K562 (cell line): ENCODE measurements around the gene IQCC. TPM values are rescaled to one million over a fixed set of nuclear protein-coding genes. Genes with fewer than 3 reads are reported as not detected.

Source experiments
- ARHGAP35 ChIP-seq: fragments of 450-650 bp; IDR thresholded peaks from 2 replicates; pipeline ENCODE4 v1.6.1; 2018; ENCODE audit not compliant: partially characterized antibody
- ELF1 ChIP-seq: fragments of 200-800 bp; sonication (Bioruptor generic); IDR thresholded peaks from 2 replicates; pipeline ENCODE4 v1.6.1; 2016; ENCODE audit warnings: missing genetic modification characterization, missing compliant biosample characterization
- ETV5 ChIP-seq: sonication (generic); formaldehyde crosslinking; IDR thresholded peaks from 2 replicates; pipeline ENCODE4 v1.4.0; 2020; ENCODE audit warnings: low read depth, mild to moderate bottlenecking, missing genetic modification reagents
- EZH2 ChIP-seq: IDR thresholded peaks from 2 replicates; pipeline ENCODE4 v1.6.1; 2012; ENCODE audit warnings: low read depth, mild to moderate bottlenecking, inconsistent platforms, low read length, borderline replicate concordance
- FOXJ3 ChIP-seq: sonication (generic); formaldehyde crosslinking; IDR thresholded peaks from 2 replicates; pipeline ENCODE4 v1.4.0; 2020; ENCODE audit warnings: mild to moderate bottlenecking, missing genetic modification reagents
- GTF2A2 ChIP-seq: IDR thresholded peaks from 2 replicates; pipeline ENCODE4 v1.6.1; 2016; ENCODE audit warnings: mild to moderate bottlenecking, missing genetic modification characterization, missing compliant biosample characterization
- HDAC3 ChIP-seq: fragments of 450-650 bp; IDR thresholded peaks from 2 replicates; pipeline ENCODE4 v1.6.1; 2018; ENCODE audit warnings: borderline replicate concordance, mild to moderate bottlenecking, moderate library complexity; ENCODE audit not compliant: partially characterized antibody
- JUN ChIP-seq, 2 experiments: sonication (generic) in 1 of 2; formaldehyde crosslinking in 1 of 2; IDR thresholded peaks; 2 replicates each; pipeline versions ENCODE4 v1.6.1 to v1.8.0; 2012 to 2022; ENCODE audit warnings: borderline replicate concordance in 2 of 2, mild to moderate bottlenecking in 2 of 2, improper control_type of control experiment in 1 of 2, low read depth in 1 of 2, low read length in 1 of 2, missing genetic modification reagents in 1 of 2
- MEF2D ChIP-seq: conservative IDR thresholded peaks from 2 replicates; pipeline ENCODE4 v1.6.1; 2016; ENCODE audit warnings: low read depth, missing genetic modification characterization, missing compliant biosample characterization
- NFIC ChIP-seq: fragments of 450-650 bp; IDR thresholded peaks from 2 replicates; pipeline ENCODE4 v1.6.1; 2017; ENCODE audit warnings: mild to moderate bottlenecking, inconsistent platforms
- NR3C1 ChIP-seq: sonication (generic); formaldehyde crosslinking; IDR thresholded peaks from 2 replicates; pipeline ENCODE4 v1.8.1; 2022; ENCODE audit warnings: missing genetic modification reagents
- PHF8 ChIP-seq: fragments of 200-600 bp; sonication (generic); IDR thresholded peaks from 2 replicates; pipeline ENCODE4 v1.6.1; 2012; ENCODE audit warnings: mixed run types, mild to moderate bottlenecking, inconsistent platforms, low read length, moderate library complexity, borderline replicate concordance
- POLR2AphosphoS5 ChIP-seq: IDR thresholded peaks from 2 replicates; pipeline ENCODE4 v1.6.1; 2011; ENCODE audit warnings: mild to moderate bottlenecking, low read depth, low read length, moderate library complexity; ENCODE audit not compliant: control insufficient read depth, insufficient read depth
- PRPF4 ChIP-seq: fragments of 200-400 bp; formaldehyde crosslinking; IDR thresholded peaks from one replicate; pipeline ENCODE4 v1.6.1; 2017; ENCODE audit warnings: low read length, low read depth, mild to moderate bottlenecking; ENCODE audit not compliant: insufficient read depth, poor library complexity, severe bottlenecking
- SMAD2 ChIP-seq: fragments of 150-350 bp; IDR thresholded peaks from 2 replicates; pipeline ENCODE4 v1.6.1; 2014; ENCODE audit warnings: low read depth, mild to moderate bottlenecking, low read length
- TAL1 ChIP-seq: fragments of 450-650 bp; IDR thresholded peaks from 2 replicates; pipeline ENCODE4 v1.6.1; 2016; ENCODE audit warnings: mild to moderate bottlenecking
- ZNF224 ChIP-seq: sonication (generic); formaldehyde crosslinking; IDR thresholded peaks from 2 replicates; pipeline ENCODE4 v1.8.0; 2022; ENCODE audit warnings: mild to moderate bottlenecking, missing genetic modification reagents
- ZNF24 ChIP-seq: fragments of 450-650 bp; IDR thresholded peaks from 2 replicates; pipeline ENCODE4 v1.6.1; 2016
- ZNF3 ChIP-seq: fragments of 250-450 bp; sonication (Bioruptor Pico); IDR thresholded peaks from 2 replicates; pipeline ENCODE4 v1.5.0; 2021; ENCODE audit warnings: mild to moderate bottlenecking, moderate library complexity
- ZNF507 ChIP-seq: conservative IDR thresholded peaks from 2 replicates; pipeline ENCODE4 v1.6.1; 2017; ENCODE audit warnings: missing genetic modification characterization, missing compliant biosample characterization
- ZNF785 ChIP-seq: fragments of 250-450 bp; sonication (Bioruptor Pico); IDR thresholded peaks from 2 replicates; pipeline ENCODE4 v1.4.0; 2020; ENCODE audit warnings: mild to moderate bottlenecking
- ZSCAN29 ChIP-seq: fragments of 450-650 bp; IDR thresholded peaks from 2 replicates; pipeline ENCODE4 v1.6.1; 2017
- polyA plus RNA-seq, 8 experiments: library from polyadenylated mRNA; depleted of rRNA in 4 of 8; stranded (reverse) in 5 of 8; unstranded in 3 of 8; fragments of >200 nt; fragmentation: Nextera tagmentation in 2 of 8; fragmentation: Illumina TruSeq in 1 of 8; extraction: Ambion mirVana in 2 of 8; extraction: Trizol in 1 of 8; gene quantifications; 2 replicates each; pipeline versions ENCODE4 v1.2.1 to v1.2.3, GENCODE V29; 2011 to 2014; ENCODE audit warnings: inconsistent platforms in 1 of 8, missing spikeins in 1 of 8
- total RNA-seq, 7 experiments: library from RNA; depleted of rRNA in 6 of 7; stranded (reverse); fragments of >200 nt in 6 of 7; fragmentation: Illumina TruSeq in 2 of 7; extraction: Trizol in 2 of 7; gene quantifications; 2 replicates each; pipeline versions ENCODE4 v1.2.1 to v1.2.3, GENCODE V29; 2011 to 2021; ENCODE audit warnings: low replicate concordance in 1 of 7
- TF ChIP-seq, protein P1 (sequence below): fragments of 250-450 bp; sonication (Bioruptor Pico); IDR thresholded peaks from 2 replicates; pipeline ENCODE4 v1.5.0; 2021
- TF ChIP-seq, protein P2 (sequence below): fragments of 450-650 bp; formaldehyde crosslinking; conservative IDR thresholded peaks from 2 replicates; pipeline ENCODE4 v1.4.0; 2022; ENCODE audit warnings: mild to moderate bottlenecking, missing genetic modification characterization
- TF ChIP-seq, protein P3 (sequence below): fragments of 450-650 bp; formaldehyde crosslinking; IDR thresholded peaks from 2 replicates; pipeline ENCODE4 v1.4.0; 2022; ENCODE audit warnings: mild to moderate bottlenecking, moderate library complexity
- TF ChIP-seq, protein P4 (sequence below): fragments of 250-450 bp; sonication (Bioruptor Pico); IDR thresholded peaks from 2 replicates; pipeline ENCODE4 v1.4.0; 2020; ENCODE audit warnings: mild to moderate bottlenecking
- TF ChIP-seq, protein P5 (sequence below): IDR thresholded peaks from 2 replicates; pipeline ENCODE4 v1.6.1; 2014; ENCODE audit warnings: antibody characterized with exemption

Gene IQCC
- total and polyA plus RNA-seq, 9 of the 15 experiments (the other 6 are each of a cell fraction or from before 2014, with no cell fraction given) = 8.1 to 16.5 (median 10.7) TPM

DNA sequence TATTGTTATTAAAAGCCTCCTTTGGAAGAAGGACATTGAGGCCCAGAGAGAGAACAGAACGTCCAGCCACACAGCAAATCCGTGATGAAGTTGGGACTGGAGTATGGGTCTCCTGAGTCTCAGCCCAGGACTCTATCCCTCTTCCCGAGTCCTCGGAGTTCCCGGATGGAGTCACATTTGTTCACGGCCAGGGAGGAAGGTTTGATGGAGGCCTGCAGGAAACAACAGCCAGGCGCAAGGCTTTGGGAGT is 26.4 kb upstream of the IQCC start (continued):
- TF ChIP-seq, protein P1, sequence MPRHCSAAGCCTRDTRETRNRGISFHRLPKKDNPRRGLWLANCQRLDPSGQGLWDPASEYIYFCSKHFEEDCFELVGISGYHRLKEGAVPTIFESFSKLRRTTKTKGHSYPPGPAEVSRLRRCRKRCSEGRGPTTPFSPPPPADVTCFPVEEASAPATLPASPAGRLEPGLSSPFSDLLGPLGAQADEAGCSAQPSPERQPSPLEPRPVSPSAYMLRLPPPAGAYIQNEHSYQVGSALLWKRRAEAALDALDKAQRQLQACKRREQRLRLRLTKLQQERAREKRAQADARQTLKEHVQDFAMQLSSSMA (CRISPR knock-in tag) = no peak
- TF ChIP-seq ELF1 (tag) (no peak), ETV5 (CRISPR knock-in tag) (no peak), GTF2A2 (tag) (no peak), ZNF24 (no peak), ZSCAN29 (no peak), NFIC (no peak), ZNF224 (no peak), POLR2AphosphoS5 (no peak), PRPF4 (no peak), HDAC3 (no peak), PHF8 (no peak), EZH2 (no peak), ZNF3 (CRISPR knock-in tag) (no peak), JUN (IDR thresholded peaks at IDR 0.05; ENCODE audit: borderline replicate concordance, low read depth, low read length) (no peak), JUN (CRISPR knock-in tag; IDR thresholded peaks at IDR 0.05; ENCODE audit: borderline replicate concordance) (no peak), ARHGAP35 (no peak), ZNF507 (tag) (no peak), FOXJ3 (CRISPR knock-in tag) (no peak), TAL1 (no peak), SMAD2 (no peak), NR3C1 (CRISPR knock-in tag) (no peak), ZNF785 (CRISPR knock-in tag) (no peak), MEF2D (peak; percentile 72)
- TF ChIP-seq, protein P2, sequence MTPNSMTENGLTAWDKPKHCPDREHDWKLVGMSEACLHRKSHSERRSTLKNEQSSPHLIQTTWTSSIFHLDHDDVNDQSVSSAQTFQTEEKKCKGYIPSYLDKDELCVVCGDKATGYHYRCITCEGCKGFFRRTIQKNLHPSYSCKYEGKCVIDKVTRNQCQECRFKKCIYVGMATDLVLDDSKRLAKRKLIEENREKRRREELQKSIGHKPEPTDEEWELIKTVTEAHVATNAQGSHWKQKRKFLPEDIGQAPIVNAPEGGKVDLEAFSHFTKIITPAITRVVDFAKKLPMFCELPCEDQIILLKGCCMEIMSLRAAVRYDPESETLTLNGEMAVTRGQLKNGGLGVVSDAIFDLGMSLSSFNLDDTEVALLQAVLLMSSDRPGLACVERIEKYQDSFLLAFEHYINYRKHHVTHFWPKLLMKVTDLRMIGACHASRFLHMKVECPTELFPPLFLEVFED (CRISPR knock-in tag) = peak; percentile 70; the same call in 1 of the 2 replicates
- TF ChIP-seq, protein P3, sequence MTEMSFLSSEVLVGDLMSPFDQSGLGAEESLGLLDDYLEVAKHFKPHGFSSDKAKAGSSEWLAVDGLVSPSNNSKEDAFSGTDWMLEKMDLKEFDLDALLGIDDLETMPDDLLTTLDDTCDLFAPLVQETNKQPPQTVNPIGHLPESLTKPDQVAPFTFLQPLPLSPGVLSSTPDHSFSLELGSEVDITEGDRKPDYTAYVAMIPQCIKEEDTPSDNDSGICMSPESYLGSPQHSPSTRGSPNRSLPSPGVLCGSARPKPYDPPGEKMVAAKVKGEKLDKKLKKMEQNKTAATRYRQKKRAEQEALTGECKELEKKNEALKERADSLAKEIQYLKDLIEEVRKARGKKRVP (CRISPR knock-in tag) = no peak
- TF ChIP-seq, protein P4, sequence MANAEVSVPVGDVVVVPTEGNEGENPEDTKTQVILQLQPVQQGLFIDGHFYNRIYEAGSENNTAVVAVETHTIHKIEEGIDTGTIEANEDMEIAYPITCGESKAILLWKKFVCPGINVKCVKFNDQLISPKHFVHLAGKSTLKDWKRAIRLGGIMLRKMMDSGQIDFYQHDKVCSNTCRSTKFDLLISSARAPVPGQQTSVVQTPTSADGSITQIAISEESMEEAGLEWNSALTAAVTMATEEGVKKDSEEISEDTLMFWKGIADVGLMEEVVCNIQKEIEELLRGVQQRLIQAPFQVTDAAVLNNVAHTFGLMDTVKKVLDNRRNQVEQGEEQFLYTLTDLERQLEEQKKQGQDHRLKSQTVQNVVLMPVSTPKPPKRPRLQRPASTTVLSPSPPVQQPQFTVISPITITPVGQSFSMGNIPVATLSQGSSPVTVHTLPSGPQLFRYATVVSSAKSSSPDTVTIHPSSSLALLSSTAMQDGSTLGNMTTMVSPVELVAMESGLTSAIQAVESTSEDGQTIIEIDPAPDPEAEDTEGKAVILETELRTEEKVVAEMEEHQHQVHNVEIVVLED (CRISPR knock-in tag) = no peak
- TF ChIP-seq, protein P5, sequence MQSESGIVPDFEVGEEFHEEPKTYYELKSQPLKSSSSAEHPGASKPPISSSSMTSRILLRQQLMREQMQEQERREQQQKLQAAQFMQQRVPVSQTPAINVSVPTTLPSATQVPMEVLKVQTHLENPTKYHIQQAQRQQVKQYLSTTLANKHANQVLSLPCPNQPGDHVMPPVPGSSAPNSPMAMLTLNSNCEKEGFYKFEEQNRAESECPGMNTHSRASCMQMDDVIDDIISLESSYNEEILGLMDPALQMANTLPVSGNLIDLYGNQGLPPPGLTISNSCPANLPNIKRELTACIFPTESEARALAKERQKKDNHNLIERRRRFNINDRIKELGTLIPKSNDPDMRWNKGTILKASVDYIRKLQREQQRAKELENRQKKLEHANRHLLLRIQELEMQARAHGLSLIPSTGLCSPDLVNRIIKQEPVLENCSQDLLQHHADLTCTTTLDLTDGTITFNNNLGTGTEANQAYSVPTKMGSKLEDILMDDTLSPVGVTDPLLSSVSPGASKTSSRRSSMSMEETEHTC = no peak
